Stimulated activated CD4-positive, alpha-beta T cell treated with anti-CD3 and anti-CD28 coated beads, Interleukin-15, amount 100 ng/mL, for 48 hours (primary cell): ENCODE results near the gene OLFM1.
"Not testable (repeated sequence)": the region's sequence is repeated elsewhere in the genome, so short reads cannot be mapped to it uniquely, and the experiment has no call there.

Source experiments
- DNase-seq, 2 donors: peaks; one replicate each; pipeline ENCODE4 v3.0.0-alpha.2; 2020; ENCODE audit warnings: low read depth in 2 of 2

The OLFM1 gene

DNA sequence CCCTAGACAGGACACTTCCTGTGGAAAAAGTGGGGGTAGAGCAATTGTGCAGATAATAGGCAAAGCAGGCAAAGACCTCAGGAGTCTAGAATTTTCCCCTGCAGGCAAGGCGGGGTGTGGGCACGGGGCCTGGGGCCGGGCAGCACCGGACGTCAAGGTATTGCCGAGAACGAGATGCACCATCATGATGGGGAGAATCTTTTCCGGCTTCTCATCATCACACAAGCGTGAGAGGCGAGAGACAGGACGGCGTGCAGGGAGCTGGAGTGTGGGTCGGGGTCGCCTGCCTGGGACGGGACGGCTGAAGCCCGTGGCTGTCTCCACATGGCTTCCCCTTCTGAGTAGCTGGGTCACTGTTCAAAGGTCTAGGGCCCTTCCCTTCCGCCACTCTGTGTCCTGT is 44.5 kb downstream of the OLFM1 start:
- no peak for DNase-seq

DNA sequence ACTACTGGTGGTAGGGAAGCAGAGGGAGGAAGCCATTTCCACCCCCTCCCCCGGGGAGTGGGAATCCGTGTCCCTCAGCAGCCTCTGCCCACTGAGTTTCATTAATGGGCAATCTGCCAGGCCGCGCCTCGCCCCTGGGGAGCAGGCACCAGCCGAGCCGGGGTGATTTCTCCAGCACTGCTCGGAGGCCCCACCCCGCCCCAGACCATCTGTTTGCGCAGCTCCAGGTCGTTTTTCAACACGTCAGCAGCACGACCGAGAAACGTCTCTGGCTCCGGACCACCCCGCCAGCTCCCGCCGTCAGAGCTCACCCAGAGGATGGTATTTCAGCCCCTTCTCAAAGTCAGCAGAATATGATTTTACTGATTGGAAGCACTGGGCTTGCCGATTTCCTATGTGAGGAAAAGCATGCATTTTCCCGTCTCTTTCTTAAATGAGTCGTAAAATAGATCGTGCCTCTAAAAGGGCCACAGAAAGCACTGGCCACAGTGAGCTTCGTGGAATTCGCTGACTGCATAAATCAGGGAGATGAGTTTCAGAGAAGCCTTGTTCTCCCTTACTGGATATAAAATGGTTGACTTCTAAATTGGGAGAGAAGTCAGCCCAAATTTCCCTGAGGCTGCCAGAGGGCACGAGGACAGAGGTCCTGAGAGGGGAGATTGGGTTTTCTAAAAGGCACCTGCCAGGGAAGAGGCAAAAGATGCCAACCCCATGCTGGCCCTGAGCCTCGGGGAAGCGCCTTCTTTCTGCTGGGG is 47.0 kb downstream of the OLFM1 start:
- DNase-seq: no peak

DNA sequence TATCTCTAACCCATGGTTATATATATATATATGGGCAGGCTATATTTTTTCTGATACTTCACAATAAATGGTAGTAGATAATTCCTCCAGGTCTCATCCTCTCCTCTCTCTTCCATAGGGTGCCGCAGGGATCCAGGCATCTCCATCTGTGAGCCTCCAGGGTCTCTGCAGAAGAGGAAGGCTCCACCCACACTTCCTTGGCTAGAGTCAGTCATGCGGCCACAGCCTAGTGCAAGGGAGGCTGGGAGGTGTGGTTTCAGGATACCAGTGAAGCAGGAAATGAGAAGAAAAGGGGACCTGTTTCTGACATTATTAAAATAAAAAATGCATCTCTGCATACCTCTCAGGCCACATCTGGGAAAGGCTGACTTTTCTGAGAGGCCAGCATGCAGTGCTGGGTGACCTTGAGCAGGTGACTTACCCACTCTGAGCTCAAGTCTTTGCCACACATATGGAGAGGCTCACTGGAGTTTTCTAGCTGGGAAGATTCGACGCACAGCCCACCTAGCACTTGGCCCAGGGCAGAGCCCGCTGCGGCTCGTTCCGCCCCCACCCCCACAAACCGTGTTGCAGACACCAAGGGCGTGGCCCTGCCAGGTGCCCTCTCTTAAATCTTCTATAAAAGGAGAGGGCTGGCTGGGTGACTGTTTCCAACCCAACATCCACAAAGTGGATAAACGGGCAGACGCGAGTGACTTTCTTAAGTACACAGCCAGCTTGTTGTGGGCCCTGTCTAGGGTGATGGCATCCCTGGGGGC is 47.9 kb downstream of the OLFM1 start:
- no peak for DNase-seq

DNA sequence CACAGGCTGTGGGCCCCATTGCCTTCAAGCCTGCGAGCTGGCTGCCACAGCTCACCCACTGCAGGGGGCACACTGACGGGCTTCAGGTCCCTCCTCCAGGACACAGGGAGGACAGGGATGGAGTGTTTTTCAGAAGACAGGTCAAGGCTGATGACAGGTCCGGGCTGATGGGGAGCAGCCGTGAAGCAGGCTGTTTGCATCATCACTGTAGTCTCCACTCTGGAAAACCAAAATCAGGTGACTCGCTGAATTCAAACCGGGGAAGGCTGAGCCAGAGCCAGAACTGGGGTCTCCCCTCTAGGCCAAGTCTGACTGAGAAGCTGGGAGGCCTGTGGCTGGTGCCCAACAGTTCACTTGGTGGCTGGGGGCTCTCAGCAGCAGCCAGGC is 48.5 kb downstream of the OLFM1 start:
- DNase-seq: no peak

DNA sequence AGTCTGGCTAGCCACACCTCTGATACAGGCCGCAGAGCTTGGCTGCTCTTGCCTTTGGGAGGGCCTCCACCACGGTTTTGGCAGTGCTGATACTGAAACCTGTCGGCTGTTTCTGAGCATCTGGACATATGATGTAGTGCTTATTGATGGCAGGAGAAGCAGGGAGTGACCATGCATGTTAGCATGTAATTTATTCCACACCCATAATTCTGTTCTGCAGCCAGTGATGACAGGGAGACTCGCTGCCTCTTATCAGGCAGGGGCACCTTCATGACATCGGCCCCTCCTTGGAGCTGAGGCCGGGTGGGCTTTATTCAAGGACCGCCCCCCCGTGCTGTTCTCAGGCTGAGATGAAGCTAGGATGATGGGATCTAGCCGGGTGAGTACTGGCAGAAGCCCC is 49.0 kb downstream of the OLFM1 start:
- DNase-seq: no peak

DNA sequence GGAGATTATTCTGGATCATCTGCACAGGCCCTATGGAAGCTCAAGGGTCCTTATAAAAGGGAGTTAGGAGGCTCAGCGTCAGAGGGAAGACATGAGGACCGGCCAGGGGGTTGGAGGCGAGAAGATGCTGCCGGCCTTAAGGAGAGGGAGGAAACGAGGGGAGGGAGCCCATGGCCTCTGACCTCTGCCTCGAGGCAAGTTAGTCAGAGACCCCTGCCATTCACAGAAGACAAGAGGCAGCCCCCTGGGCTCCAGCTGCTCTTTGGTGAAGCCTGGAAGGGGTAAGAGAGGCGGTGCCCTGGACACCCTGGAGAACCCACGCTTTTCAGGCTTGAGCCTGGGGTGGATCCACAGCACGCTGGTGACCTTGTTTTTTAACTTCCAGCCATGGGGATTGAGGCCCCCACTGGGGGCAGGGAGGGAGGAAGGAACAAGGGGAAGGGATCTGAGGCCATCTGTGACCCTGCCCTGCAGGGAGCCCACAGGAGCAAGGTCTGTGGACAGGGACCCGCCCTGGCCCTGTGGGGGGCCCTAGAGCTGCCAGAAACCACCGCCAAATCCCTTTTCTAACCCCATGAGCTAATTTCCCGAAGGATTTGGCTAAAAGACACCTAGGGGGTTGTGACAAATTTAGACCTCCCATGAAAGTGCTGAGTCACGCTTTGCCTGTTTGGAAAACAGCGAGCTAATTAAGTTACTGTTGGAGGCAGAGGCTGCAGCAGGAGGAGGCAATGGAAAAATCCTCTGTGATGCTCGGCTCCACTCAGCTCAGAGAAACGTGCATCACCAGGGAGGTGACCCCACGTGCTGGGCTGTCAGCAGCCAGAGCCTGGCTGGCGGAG is 49.7 kb downstream of the OLFM1 start:
- no peak for DNase-seq

DNA sequence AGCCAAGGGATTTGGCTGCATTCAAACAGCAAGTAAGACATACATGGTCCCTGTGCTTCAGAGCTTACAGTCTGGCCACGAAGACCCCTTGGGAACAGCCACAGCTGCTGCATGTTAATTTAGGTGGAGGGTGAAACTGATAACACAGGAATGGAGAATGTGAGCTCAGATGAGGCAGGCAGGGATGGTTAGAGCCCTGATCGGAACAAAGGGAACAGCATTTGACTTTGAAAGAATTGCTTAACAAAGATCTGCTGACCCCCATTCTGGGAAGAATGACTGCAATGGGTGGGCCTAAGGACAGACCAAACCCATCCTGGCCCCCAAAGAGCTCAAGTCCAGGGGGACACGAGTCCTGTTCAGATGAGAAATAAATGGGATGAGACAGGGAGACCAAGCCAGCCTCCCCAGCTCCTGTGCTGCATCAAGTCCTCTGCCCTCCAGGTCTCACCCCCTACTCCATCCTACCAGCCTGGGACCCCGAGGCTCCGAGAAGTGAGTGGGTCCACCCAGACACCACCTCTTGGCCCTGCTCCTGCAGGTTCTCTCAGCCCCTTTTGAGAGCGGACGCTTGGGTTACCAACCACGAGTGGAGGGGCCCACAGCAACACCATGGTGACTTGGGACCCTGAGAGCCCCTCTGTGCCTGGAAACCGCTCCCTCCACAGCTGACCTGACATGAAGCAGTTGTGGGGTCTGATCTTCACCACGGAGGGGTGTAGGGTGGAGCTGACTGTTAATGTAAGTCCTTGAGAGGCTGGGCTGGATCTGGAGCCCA is 50.8 kb downstream of the OLFM1 start:
- DNase-seq: no peak

DNA sequence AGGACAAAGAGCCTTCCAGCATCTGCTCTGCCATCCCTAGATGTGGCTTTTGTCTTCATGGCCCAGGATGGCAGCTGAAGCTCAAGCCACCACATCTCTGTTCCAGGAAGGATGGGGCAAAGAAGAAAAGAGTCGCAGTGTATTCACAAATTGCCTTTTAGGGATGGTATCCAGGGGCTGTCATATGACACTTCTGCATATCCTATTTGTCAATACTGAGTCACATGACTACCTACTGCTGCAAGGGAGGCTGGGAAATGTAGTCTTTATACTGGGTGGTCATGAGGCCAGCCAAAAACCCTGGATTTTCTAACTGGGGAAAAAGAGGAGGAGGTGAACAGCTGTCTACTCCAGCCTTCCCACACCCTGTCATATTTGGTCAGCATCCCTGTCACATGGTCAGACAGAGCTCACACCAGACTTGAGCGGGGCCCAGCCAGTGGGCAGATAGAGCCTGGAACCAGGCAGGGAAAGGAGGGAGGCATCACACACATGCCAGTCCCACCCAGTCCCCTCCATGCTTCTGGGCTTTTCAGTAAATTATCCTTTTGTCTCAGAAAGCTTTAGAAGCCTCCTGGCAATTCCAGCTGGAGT is 52.0 kb downstream of the OLFM1 start:
- DNase-seq: no peak

DNA sequence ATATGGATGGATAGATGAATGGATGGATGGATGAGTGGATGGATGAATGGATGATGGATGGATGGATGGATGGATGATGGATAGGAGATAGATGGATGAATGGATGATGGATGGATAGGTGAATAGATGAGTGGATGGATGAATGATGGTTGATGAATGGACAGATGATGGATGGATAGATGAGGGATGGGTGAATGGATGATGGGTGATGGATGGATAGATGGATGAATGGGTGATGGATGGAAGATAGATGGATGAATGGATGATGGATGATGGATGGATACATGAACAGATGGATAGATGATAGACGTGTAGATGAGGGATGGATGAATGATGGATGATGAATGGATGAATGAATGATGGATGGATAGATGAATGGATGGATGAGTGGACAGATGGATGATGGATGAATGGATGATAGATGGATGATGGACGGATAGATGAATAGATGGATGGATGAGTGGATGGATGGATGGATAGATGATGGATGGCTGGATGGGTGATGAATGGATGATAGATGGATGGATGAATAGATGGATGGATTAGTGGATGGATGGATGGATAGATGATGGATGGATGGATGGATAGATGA is 53.8 kb downstream of the OLFM1 start:
- DNase-seq: no peak

DNA sequence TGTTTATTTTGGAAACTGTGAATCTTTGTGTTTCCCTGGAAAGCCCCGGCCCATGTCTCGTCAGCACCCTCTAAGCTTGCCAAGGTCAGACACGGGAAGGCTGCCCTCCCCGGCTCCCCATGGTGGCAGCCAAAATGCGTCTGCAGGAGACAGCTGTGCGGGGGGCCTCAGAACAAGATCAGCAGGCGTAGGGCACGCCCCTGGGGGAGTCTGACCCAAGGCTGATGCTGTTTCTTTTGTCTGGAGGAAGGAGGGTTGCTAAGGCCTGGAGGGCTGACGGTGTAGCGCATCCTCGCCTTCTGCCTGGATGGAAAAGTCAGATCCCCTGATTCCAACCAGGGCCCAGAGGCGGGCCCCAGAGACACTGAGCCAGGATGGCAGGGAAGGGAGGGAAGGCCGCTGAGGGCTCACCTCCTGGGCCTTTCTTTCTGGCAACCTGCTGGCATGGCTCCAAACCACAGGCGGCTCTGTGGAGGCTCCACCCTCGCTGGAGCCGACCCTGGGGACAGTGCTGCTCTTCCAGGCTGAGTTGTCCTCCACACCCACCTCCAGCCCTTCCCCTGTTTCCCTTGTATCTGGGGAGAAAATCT is 57.2 kb downstream of the OLFM1 start:
- DNase-seq: no peak

DNA sequence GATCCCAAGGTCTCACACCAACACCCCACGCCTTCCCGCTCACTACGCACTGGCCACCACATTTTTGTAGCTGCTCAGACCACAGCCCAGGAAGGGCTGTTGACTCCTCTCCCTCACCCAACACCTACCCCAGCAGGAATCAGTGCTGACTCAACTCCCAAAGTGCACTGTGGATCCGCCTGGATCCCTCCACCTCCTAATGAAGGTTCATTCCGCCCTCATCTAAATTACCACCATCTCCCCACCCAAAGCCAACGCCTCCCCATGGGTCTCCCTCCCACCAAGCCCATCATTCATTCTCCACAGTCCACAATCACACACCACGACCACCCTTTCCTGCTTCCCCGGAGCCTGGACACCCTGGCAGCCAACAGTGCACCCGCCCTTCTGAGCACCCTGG is 57.8 kb downstream of the OLFM1 start:
- DNase-seq: no peak

DNA sequence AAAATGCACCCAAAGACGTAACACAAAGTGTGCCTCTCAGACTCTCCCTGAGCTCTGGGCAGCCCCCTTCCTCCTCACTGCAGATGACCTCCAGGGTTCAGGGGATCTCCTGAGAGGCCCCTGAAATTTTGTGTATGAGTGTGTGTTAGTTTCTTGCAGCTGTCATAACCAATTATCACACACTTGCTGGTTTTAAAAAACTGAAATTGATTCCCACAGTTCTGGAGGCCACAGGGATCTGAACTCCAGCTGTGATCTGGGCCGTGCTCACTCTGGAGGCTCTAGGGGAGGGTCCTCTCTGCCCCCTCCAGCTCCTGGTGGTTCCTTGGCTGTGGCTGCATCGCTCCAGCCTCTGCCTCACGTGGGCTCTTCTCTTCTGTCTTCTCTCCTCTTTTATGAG is 58.8 kb downstream of the OLFM1 start:
- DNase-seq: no peak

DNA sequence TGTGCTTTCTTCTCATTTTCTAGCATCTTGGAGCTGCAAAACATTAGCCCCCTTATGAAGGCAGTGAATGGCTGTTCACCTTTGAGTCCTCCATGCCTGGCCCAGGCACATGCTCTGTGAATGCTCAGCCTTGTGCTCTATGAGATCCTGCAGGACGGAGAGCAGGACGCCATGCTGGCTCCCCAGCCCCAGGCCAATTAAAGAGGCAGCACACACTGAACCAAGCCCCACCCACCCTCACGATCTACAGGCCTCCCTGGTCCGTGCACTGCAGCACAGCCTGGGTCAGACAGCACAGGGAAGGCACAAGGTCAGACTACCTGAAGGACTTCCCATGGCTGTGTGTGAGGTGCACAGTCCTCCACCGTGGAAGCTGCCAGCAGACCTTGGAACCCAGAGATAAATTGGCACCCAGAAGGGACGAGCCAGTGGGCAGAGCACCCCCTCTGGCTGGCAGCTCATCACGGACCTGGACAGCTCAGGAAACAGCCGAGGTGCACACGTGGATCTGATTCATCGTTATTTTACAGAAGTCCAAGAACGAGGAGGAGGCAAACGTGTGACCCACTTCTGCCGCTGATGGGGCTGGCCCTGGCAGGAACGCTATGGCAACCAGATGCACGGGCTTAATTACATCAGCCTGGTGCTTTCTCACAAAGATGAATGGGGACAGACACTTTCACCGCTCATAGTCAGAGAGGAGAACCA is 59.5 kb downstream of the OLFM1 start:
- DNase-seq: no peak

DNA sequence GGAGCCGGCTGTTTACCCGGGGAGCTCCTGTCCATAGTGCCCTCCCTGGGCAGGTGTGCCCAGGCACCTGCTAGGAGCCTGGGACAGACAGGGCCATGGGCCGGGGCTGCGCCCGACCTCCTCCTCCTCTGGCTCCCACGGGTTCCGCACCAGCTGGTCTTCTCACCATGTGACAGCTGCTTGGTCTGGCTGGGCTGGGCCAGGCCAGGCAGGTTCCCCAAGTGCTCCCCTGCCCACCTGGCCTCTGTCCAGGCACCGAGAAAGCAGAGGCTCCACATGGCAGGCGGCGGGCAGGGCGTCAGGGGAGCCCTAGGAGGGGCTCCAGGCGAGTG is 60.0 kb downstream of the OLFM1 start:
- DNase-seq: no peak

DNA sequence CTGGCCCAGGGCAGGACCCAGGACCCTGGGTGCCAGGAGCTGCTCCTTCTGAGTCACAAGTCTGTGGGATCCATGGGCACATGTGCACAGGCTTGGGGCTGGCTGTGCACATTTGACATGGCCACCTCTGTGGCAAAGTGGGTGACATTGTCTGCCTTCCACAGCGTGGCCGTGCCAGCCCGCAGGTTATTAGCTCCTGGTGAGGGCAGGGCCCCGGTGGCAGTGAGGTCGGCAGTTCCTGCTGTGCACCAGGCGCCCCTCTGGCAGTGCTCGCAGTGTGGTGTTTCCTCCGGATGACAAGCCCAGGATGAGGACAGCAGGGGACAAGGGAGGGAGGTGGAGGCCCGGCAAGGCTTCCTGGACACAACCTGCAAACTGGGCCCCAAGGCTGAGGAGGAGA is 60.5 kb downstream of the OLFM1 start:
- no peak for DNase-seq

DNA sequence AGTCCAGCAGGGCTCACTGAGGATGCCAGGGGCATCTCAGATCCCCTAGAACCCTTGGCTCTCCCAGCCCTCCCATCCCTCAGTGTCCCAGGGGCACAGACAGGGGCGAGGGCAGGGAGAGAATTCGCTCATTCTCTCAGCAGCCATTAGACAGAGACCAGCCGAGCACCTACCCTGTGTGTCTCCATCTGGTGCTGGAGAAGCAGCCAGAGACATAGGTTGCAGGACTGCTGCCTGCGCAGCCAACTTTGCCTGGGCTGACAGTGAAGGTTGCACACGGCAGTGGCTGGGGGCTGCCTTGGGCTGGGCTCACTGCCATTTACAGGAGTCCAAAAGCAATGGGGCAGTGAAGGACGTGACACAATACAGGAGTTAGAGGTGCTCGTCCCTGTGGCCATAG is 60.9 kb downstream of the OLFM1 start:
- DNase-seq: no peak

DNA sequence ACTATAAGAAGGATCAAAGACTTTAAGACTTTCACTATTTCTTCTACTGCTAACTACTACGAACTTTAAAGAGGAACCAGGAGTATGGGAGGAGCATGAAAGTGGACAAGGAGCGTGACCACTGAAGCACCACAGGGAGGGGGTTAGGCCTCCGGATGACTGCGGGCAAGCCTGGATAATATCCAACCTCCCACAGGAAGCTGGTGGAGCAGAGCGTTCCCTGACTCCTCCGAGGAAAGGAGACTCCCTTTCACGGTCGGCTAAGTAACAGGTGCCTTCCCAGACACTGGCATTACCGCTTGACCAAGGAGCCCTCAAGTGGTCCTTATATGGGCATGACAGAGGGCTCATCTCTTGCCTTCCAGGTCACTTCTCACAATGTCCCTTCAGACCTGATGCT is 62.4 kb downstream of the OLFM1 start:
- DNase-seq: not testable (repeated sequence)

DNA sequence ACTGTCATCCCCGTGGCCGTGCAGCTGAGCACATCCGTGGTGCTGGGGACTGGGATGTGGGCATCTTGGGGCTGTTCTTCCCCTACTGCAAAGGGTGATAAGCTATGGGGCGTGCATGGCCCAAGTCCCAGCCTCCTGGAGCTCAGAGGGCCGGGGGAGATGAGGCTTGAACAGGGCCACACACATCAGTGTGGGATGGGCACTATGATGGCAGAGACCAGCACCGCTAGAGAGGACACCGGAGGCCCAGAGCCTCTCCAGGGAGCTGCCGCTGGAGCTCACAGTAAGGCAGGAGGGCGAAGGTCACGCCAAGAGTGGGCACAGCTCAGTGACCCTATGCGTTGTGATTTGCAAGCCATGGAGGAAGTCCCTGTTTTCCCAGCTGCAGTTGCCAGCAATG is 63.5 kb downstream of the OLFM1 start:
- no peak for DNase-seq

DNA sequence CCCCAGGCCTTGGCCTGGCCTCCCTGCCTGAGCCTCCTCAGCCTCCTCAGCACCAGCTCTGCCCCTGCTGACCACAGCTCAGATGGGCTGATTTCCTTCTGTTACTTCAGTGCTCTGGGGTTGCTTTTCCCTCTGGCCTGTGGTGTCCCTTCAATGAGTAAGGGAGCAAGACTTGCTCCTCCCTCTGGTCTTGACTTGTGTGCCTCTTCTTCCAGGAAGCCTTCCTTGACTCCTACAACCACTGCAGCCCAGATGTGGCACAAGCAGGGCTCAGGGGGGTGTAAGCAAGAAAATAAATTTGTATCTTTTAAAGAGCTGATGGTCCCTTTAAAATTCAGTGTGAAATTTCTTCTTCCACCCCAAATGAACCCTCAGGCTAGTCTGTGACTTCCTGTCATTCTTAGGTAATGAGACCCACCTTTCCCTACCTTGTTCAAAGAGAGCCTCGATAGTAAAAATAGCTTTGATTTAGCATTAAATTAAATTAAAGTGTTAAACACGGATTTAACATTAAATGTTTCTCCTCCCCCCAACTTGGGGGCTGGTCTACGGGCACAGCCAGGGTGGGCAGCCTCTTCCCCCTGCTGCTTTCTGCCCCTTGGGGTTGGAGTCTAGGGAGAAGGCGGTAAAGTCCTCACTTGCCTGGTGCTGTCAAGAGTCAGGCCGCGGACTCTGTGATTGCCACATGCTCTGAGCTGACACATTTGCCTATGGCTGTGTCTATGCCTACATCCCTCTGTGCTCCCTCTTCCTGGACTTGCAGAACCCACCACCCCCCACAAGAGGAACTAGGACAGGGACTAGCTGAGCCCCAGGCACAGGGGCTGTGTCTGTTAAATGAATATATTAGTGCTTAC is 64.5 kb downstream of the OLFM1 start:
- no peak for DNase-seq
